ENCODE measurements around the gene COL1A1.
A peak's percentile ranks its signal among the peaks of the same experiment; 100 is the strongest.

COL1A1 gene

GRCh38 chr17:50173335-50173941 lies 28.0 kb downstream of the COL1A1 start:
- peak; percentile 46 for ATAC-seq
- TF ChIP-seq ISL1 (CRISPR knock-in tag; IDR thresholded peaks at IDR 0.05) (no peak), TCF4 (CRISPR knock-in tag; IDR thresholded peaks at IDR 0.05; ENCODE audit: borderline replicate concordance) (peak; percentile 42; the same call in 1 of the 2 replicates)

GRCh38 chr17:50172936-50173334 lies 28.5 kb downstream of the COL1A1 start:
- no peak for ATAC-seq
- no peak for TF ChIP-seq PPARA (CRISPR knock-in tag; IDR thresholded peaks at IDR 0.05; ENCODE audit: borderline replicate concordance)
- no peak for TF ChIP-seq ISL1 (CRISPR knock-in tag; IDR thresholded peaks at IDR 0.05)
- TF ChIP-seq CSDC2 (CRISPR knock-in tag; IDR thresholded peaks at IDR 0.05): no peak
- no peak for TF ChIP-seq CSRNP3 (CRISPR knock-in tag; IDR thresholded peaks at IDR 0.05)

GRCh38 chr17:50172130-50172529 lies 29.3 kb downstream of the COL1A1 start:
- no peak for TF ChIP-seq POU6F1 (CRISPR knock-in tag; IDR thresholded peaks at IDR 0.05; ENCODE audit: borderline replicate concordance, low read depth)
- TF ChIP-seq ZC3H10 (CRISPR knock-in tag; IDR thresholded peaks at IDR 0.05): no peak
- no peak for TF ChIP-seq ESRRG (CRISPR knock-in tag; IDR thresholded peaks at IDR 0.05)
- no peak for TF ChIP-seq CSDC2 (CRISPR knock-in tag; IDR thresholded peaks at IDR 0.05)
- TF ChIP-seq ZNF70 (CRISPR knock-in tag; IDR thresholded peaks at IDR 0.05): no peak
- TF ChIP-seq BACH2 (CRISPR knock-in tag; IDR thresholded peaks at IDR 0.05; ENCODE audit: borderline replicate concordance): no peak
- no peak for TF ChIP-seq SNAI2 (CRISPR knock-in tag; IDR thresholded peaks at IDR 0.05)
- TF ChIP-seq PATZ1 (CRISPR knock-in tag; IDR thresholded peaks at IDR 0.05; ENCODE audit: borderline replicate concordance): no peak
- no peak for TF ChIP-seq TCF4 (CRISPR knock-in tag; IDR thresholded peaks at IDR 0.05; ENCODE audit: borderline replicate concordance)
- no peak for TF ChIP-seq RARB (CRISPR knock-in tag; IDR thresholded peaks at IDR 0.05)
- no peak for TF ChIP-seq ISL1 (CRISPR knock-in tag; IDR thresholded peaks at IDR 0.05)
- no peak for TF ChIP-seq ARNTL (CRISPR knock-in tag; IDR thresholded peaks at IDR 0.05; ENCODE audit: borderline replicate concordance, low read depth)
- TF ChIP-seq TSHZ2 (CRISPR knock-in tag; IDR thresholded peaks at IDR 0.05): no peak
- TF ChIP-seq TOX (CRISPR knock-in tag; IDR thresholded peaks at IDR 0.05; ENCODE audit: borderline replicate concordance): no peak
- TF ChIP-seq GLIS3 (CRISPR knock-in tag; IDR thresholded peaks at IDR 0.05): no peak
- TF ChIP-seq CSRNP3 (CRISPR knock-in tag; IDR thresholded peaks at IDR 0.05): no peak
- no peak for TF ChIP-seq PPARA (CRISPR knock-in tag; IDR thresholded peaks at IDR 0.05; ENCODE audit: borderline replicate concordance)
- no peak for TF ChIP-seq CREB5 (CRISPR knock-in tag; IDR thresholded peaks at IDR 0.05; ENCODE audit: low read depth)
- ATAC-seq: no peak

Data from SK-N-SH treated with all-trans-retinoic acid at 6 μM for 48 hours (cell line).